Testis (tissue), 3 donors: ENCODE results near the gene GALNT14. TPM values are rescaled to one million over a fixed set of nuclear protein-coding genes. Genes with fewer than 3 reads are reported as not detected.

Experiments used
- DNase-seq: peaks from one replicate; pipeline ENCODE4 v3.0.0-alpha.2; 2019
- H3K27ac ChIP-seq, 2 donors: fragments of 200-600 bp; sonication (generic); one replicate each; pipeline ENCODE4 v1.5.1; 2019
- H3K27me3 ChIP-seq: fragments of 200-600 bp; sonication (generic); one replicate; pipeline ENCODE4 v1.5.1; 2019
- H3K36me3 ChIP-seq: fragments of 200-600 bp; sonication (generic); one replicate; pipeline ENCODE4 v1.5.1; 2017; ENCODE audit warnings: low read depth; ENCODE audit errors: missing control alignments
- H3K4me1 ChIP-seq: fragments of 200-600 bp; sonication (generic); one replicate; pipeline ENCODE4 v1.5.1; 2019
- H3K4me3 ChIP-seq, 2 donors: fragments of 200-600 bp; sonication (generic); one replicate each; pipeline ENCODE4 v1.5.1; 2017 to 2019
- H3K9me3 ChIP-seq: fragments of 200-600 bp; sonication (generic); one replicate; pipeline ENCODE4 v1.5.1; 2017
- POLR2A ChIP-seq: fragments of 450-650 bp; IDR thresholded peaks from one replicate; pipeline ENCODE4 v1.6.1; 2017; ENCODE audit warnings: antibody characterized with exemption, mild to moderate bottlenecking, moderate library complexity
- WGBS, 2 donors: methylation state at CpG; one replicate each; pipeline ENCODE4 v1.1.5; 2018; 5-methylcytosine and 5-hydroxymethylcytosine counted together
- intact Hi-C: fragments of 100-400 bp; cut with DNase I; formaldehyde crosslinking; loops from one replicate; pipeline ENCODE4 v1.15.1; 2023; ENCODE audit warnings: low total_unique reads
- polyA plus RNA-seq: library from polyadenylated mRNA; stranded (reverse); fragments of 350-450 nt; fragmentation: Illumina TruSeq; extraction: RNeasy Lipid Tissue Mini Kit (QIAGEN cat#74804); gene quantifications from one replicate; pipeline ENCODE4 v1.2.3, GENCODE V29; 2014; ENCODE audit warnings: low read depth, low replicate concordance; ENCODE audit not compliant: insufficient read depth
- total RNA-seq, 2 donors: library from RNA; depleted of rRNA; stranded (reverse); fragments of >200 nt; gene quantifications; one replicate each; pipeline ENCODE4 v1.2.3, GENCODE V29; 2016
- TF ChIP-seq, protein P1 (sequence below), 3 experiments: fragments of 450-650 bp in 2 of 3; fragments of 200-600 bp in 1 of 3; sonication (generic) in 1 of 3; IDR thresholded peaks; one replicate each; pipeline ENCODE4 v1.5.1; 2016 to 2019; ENCODE audit warnings: antibody characterized with exemption in 3 of 3, mild to moderate bottlenecking in 2 of 3, moderate library complexity in 1 of 3

GALNT14 gene
- total and polyA plus RNA-seq, 3 donors from 2014 or later, result 6.9 to 31.5 (median 11.6) TPM

DNA sequence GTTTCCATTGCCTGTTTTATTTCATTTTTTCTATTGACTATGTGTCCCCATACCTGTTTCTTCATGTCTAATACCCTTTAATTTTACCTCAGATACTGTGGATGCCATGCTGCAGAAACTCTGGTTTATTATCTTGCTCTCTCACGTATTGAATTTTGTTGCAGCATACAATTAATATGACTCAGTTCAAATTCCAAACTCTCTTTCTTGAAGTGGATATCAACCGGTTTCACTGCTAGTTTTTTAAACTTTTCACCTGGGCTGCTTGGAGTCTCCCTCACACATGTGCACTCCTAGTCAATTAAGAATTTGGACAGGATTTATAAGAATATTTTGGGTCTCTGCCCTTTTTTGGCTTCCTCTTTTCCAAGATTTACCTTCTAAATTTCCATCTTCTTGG, 260.4 kb downstream of the GALNT14 start:
- Histone ChIP-seq H3K4me1 (no peaks in the 10 kb centered on the region), H3K27ac (no peak overlapping the region), H3K9me3 (no peaks in the 10 kb centered on the region), H3K4me3 (no peak overlapping the region), H3K27me3 (no peaks in the 10 kb centered on the region), H3K36me3 (no peaks in the 10 kb centered on the region)
- DNase-seq, result no peak
- TF ChIP-seq, protein P1, sequence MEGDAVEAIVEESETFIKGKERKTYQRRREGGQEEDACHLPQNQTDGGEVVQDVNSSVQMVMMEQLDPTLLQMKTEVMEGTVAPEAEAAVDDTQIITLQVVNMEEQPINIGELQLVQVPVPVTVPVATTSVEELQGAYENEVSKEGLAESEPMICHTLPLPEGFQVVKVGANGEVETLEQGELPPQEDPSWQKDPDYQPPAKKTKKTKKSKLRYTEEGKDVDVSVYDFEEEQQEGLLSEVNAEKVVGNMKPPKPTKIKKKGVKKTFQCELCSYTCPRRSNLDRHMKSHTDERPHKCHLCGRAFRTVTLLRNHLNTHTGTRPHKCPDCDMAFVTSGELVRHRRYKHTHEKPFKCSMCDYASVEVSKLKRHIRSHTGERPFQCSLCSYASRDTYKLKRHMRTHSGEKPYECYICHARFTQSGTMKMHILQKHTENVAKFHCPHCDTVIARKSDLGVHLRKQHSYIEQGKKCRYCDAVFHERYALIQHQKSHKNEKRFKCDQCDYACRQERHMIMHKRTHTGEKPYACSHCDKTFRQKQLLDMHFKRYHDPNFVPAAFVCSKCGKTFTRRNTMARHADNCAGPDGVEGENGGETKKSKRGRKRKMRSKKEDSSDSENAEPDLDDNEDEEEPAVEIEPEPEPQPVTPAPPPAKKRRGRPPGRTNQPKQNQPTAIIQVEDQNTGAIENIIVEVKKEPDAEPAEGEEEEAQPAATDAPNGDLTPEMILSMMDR (IDR thresholded peaks at IDR 0.05), result no peak
- TF ChIP-seq POLR2A, result no peak
- 80 to 82% methylated on average over 2 of the region's 2 CpGs for WGBS, 2 donors
- intact Hi-C loops, result no loop called here

DNA sequence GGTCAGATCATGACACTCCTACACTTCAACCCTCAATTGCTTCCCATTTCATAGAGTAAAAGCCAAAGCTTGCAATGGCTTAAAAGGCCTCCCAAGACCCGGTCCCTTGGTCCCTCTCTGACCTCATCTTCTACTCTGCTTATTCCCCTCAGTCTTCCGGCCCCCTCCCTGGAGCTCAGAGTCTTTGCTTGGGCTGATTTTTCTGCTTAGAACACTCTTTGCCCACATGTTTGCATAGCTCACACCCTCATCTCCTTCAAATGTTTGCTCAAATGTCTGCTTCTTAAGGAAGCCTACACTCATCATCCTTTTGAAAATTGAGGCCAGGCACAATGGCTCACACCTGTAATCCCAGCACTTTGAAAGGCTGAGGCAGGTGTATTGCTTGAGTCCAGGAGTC, 265.4 kb downstream of the GALNT14 start:
- TF ChIP-seq POLR2A, result no peak
- TF ChIP-seq, protein P1 (IDR thresholded peaks at IDR 0.05), result no peak
- Histone ChIP-seq H3K4me3 (no peak overlapping the region), H3K27ac (no peak overlapping the region), H3K27me3 (no peaks in the 10 kb centered on the region), H3K9me3 (no peaks in the 10 kb centered on the region), H3K36me3 (no peaks in the 10 kb centered on the region), H3K4me1 (no peaks in the 10 kb centered on the region)
- intact Hi-C loops, result no loop called here
- 87% methylated on average over 2 of the region's 2 CpGs for WGBS, 2 donors
- DNase-seq, result no peak

DNA sequence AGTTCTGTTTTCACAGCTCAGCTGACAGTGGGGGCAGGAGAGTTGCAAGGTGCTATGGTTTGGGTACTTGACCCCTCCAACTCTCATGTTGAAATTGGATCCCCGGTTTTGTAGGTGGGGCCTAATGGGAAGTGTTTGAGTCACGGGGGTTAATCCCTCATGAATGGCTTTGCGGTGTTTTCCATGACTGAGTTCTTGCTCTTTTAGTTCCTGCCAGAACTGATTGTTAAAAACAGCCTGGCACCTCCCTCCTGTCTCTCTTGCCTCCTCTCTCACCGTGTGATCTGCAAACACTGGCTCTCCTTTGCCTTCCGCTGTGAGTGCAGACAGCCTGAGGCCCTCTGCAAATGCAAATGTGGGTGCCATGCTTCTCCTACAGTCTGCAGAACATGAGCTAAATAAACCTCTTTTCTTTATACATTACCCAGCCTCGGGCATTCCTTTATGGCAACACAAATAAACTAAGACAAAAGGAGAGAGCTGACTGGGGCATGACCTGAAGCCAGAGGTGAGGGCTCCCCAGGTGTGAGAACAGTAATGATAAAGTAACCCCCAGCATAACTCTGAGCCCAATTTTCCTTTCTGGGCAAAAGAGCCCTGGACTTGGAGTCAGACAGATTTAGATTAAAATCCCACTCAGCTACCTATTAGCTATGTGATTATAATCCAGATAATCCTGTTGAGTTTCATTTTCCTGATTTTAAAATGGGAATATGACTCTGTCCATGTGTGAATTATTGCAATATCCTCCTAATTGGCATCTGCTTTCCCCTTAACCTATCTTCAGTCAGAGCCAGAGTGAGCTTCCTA, 266.1 kb downstream of the GALNT14 start:
- Histone ChIP-seq H3K36me3 (no peaks in the 10 kb centered on the region), H3K4me3 (no peak overlapping the region), H3K27ac (no peak overlapping the region), H3K9me3 (no peaks in the 10 kb centered on the region), H3K4me1 (no peaks in the 10 kb centered on the region), H3K27me3 (no peaks in the 10 kb centered on the region)
- 37% methylated on average over 6 of the region's 6 CpGs for WGBS, 2 donors
- no peak for DNase-seq
- TF ChIP-seq, protein P1 (IDR thresholded peaks at IDR 0.05), result no peak
- no peak for TF ChIP-seq POLR2A
- intact Hi-C loops, result no loop called here

DNA sequence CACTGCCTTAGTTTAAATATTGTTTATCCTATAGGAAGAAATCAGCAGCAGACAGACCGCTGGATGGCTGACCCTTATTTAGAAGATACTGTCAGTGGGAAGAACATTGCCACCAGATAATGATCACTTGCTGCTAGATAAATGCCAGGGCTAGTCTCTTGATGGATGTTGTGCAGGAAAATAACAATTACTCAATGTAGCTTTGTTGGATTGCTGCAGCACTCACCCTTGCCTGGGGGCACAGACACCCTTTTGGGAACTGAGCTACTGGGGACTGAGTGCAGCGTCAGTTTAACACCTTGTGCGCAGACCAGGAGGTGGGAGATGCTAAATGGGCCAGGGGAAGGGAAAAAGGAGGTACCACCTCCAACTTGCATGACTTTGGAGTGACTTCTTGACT, 266.8 kb downstream of the GALNT14 start:
- Histone ChIP-seq H3K27ac (no peak overlapping the region), H3K36me3 (no peaks in the 10 kb centered on the region), H3K4me3 (no peak overlapping the region), H3K27me3 (no peaks in the 10 kb centered on the region), H3K4me1 (no peaks in the 10 kb centered on the region), H3K9me3 (no peaks in the 10 kb centered on the region)
- no peak for DNase-seq
- TF ChIP-seq, protein P1 (IDR thresholded peaks at IDR 0.05), result no peak
- TF ChIP-seq POLR2A, result no peak
- WGBS, 2 donors, result 66% methylated on average over 3 of the region's 3 CpGs
- intact Hi-C loops, result no loop called here

DNA sequence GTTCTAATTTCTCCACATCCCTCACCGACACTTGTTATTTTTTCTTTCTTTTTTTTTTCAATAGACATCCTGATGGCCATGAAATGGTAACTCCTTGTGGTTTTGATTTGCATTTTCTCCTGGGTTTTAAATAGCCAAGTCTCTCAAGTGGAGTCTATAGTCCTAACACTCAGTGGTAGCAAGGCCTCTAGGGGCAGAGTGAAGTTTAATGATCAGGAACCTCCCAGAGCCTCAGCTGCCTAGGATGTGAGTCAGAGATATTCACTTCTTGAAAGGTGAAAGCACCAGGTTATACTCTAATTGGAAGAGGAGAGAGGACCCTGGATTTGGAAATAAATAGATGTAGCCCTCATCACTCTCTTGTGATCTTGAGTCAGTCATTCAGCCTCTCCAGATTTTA, 268.3 kb downstream of the GALNT14 start:
- Histone ChIP-seq H3K36me3 (no peaks in the 10 kb centered on the region), H3K4me1 (no peaks in the 10 kb centered on the region), H3K9me3 (no peaks in the 10 kb centered on the region), H3K27ac (no peak overlapping the region), H3K4me3 (no peak overlapping the region), H3K27me3 (no peaks in the 10 kb centered on the region)
- TF ChIP-seq, protein P1 (IDR thresholded peaks at IDR 0.05), result no peak
- TF ChIP-seq POLR2A, result no peak
- intact Hi-C loops, result no loop called here
- no peak for DNase-seq
- 93 to 95% methylated on average over 1 of the region's 1 CpG for WGBS, 2 donors
